Neuronal stem cell (in vitro differentiated cells): ENCODE data around the gene ARHGAP26.

Experiments used
- DNase-seq: peaks from one replicate; pipeline ENCODE4 v3.0.0-alpha.2; 2013; ENCODE audit warnings: low spot score
- H2AFZ ChIP-seq: one replicate; pipeline ENCODE4 v1.6.1; 2013; ENCODE audit warnings: mild to moderate bottlenecking, low read length, inconsistent platforms
- H2AK5ac ChIP-seq: 2 replicates; pipeline ENCODE4 v1.6.1; 2013; ENCODE audit warnings: low read depth, mild to moderate bottlenecking, inconsistent platforms, low read length, moderate library complexity, mixed read lengths
- H2BK120ac ChIP-seq: 2 replicates; pipeline ENCODE4 v1.6.1; 2013; ENCODE audit warnings: low read depth, mild to moderate bottlenecking, inconsistent platforms, low read length, moderate library complexity, mixed read lengths
- H2BK12ac ChIP-seq: one replicate; pipeline ENCODE4 v1.6.1; 2013; ENCODE audit warnings: low read length, inconsistent platforms
- H2BK15ac ChIP-seq: 2 replicates; pipeline ENCODE4 v1.6.1; 2013; ENCODE audit warnings: mild to moderate bottlenecking, low read length, inconsistent platforms, mixed read lengths
- H2BK5ac ChIP-seq: one replicate; pipeline ENCODE4 v1.6.1; 2013; ENCODE audit warnings: inconsistent platforms, mild to moderate bottlenecking, low read length, moderate library complexity
- H3K14ac ChIP-seq: one replicate; pipeline ENCODE4 v1.6.1; 2013; ENCODE audit warnings: low read length, inconsistent platforms
- H3K18ac ChIP-seq: 2 replicates; pipeline ENCODE4 v1.6.1; 2013; ENCODE audit warnings: low read length, inconsistent platforms
- H3K23ac ChIP-seq: 2 replicates; pipeline ENCODE4 v1.6.1; 2013; ENCODE audit warnings: low read depth, mild to moderate bottlenecking, mixed read lengths, low read length, inconsistent platforms; ENCODE audit not compliant: poor library complexity
- H3K27ac ChIP-seq: replicated peaks from 3 replicates; pipeline ENCODE4 v1.5.1; 2013; ENCODE audit warnings: low read length, inconsistent platforms
- H3K27me3 ChIP-seq, 3 experiments: 2 replicates each; pipeline ENCODE4 v1.6.1; 2013; ENCODE audit warnings: low read length in 3 of 3, mild to moderate bottlenecking in 2 of 3, inconsistent platforms in 1 of 3, low read depth in 1 of 3, mixed read lengths in 1 of 3, moderate library complexity in 1 of 3; ENCODE audit not compliant: control insufficient read depth in 3 of 3, insufficient read depth in 3 of 3
- H3K36me3 ChIP-seq, 2 donors: replicated peaks in 1 of 2; 2 replicates each; pipeline ENCODE4 v1.6.1; 2013; ENCODE audit warnings: low read length in 2 of 2; ENCODE audit not compliant: control insufficient read depth in 2 of 2, insufficient read depth in 2 of 2
- H3K4ac ChIP-seq: 2 replicates; pipeline ENCODE4 v1.6.1; 2013; ENCODE audit warnings: inconsistent platforms, mild to moderate bottlenecking, low read length, moderate library complexity
- H3K4me1 ChIP-seq, 2 donors: 1 replicate in 1 of 2; 2 replicates in 1 of 2; pipeline ENCODE4 v1.6.1; 2013; ENCODE audit warnings: low read length in 2 of 2, low read depth in 1 of 2; ENCODE audit not compliant: control insufficient read depth in 2 of 2, insufficient read depth in 1 of 2
- H3K4me2 ChIP-seq: one replicate; pipeline ENCODE4 v1.6.1; 2013; ENCODE audit warnings: mild to moderate bottlenecking, low read length, inconsistent platforms; ENCODE audit not compliant: insufficient read depth, poor library complexity, severe bottlenecking
- H3K4me3 ChIP-seq, 2 donors: 2 replicates each; pipeline ENCODE4 v1.5.1; 2013; ENCODE audit warnings: low read length in 2 of 2, mild to moderate bottlenecking in 2 of 2, inconsistent platforms in 1 of 2, moderate library complexity in 1 of 2
- H3K79me1 ChIP-seq: one replicate; pipeline ENCODE4 v1.6.1; 2013; ENCODE audit warnings: low read depth, mild to moderate bottlenecking, inconsistent platforms, low read length, moderate library complexity
- H3K9ac ChIP-seq: one replicate; pipeline ENCODE4 v1.6.1; 2013; ENCODE audit warnings: mild to moderate bottlenecking, low read depth, low read length, inconsistent platforms; ENCODE audit not compliant: poor library complexity
- H3K9me3 ChIP-seq, 2 donors: replicated peaks in 1 of 2; 2 replicates each; pipeline versions ENCODE3 to v1.6.1; 2013; ENCODE audit warnings: low read length in 2 of 2, mild to moderate bottlenecking in 2 of 2, inconsistent platforms in 1 of 2, low read depth in 1 of 2, mixed read lengths in 1 of 2, moderate library complexity in 1 of 2; ENCODE audit not compliant: control insufficient read depth in 2 of 2, insufficient read depth in 1 of 2
- H4K8ac ChIP-seq: one replicate; pipeline ENCODE4 v1.6.1; 2013; ENCODE audit warnings: low read depth, mild to moderate bottlenecking, inconsistent platforms, low read length, moderate library complexity
- H4K91ac ChIP-seq: one replicate; pipeline ENCODE4 v1.6.1; 2013; ENCODE audit warnings: low read length, low read depth, mild to moderate bottlenecking, inconsistent platforms; ENCODE audit not compliant: poor library complexity
- WGBS, 2 donors: extraction: QIAGEN DNeasy Blood & Tissue Kit; methylation state at CpG; one replicate each; pipeline ENCODE4 v1.1.7; 2013; ENCODE audit warnings: missing lambda C conversion rate in 2 of 2, mixed read lengths in 1 of 2; ENCODE audit not compliant: insufficient read length in 2 of 2, insufficient replicate concordance in 1 of 2; ENCODE audit errors: extremely low coverage in 2 of 2; 5-methylcytosine and 5-hydroxymethylcytosine counted together

Gene ARHGAP26

DNA sequence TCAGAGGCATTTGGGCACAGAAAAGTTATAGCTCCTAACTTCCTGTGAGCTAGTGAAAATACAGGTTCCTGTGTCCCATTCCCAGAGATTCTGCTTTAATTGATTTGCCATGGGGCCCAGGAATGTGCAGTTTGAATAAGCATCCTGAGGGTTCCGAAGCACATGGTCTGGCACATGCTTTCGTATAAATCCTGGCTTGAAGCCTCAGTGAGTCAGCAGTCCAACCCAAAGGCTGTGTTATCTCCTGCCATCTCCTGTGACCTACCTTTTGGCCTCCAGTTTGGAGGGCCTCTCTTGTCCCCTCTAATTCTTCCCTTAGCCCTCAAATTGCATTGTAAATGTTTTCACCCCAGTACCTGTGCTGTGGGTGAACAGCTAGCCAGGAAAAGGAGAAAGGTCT lies 449.5 kb downstream of the ARHGAP26 start:
- Histone ChIP-seq H2AFZ (no peak overlapping the region), H2BK15ac (no peak overlapping the region), H3K9ac (no peak overlapping the region), H3K27ac (no peak overlapping the region), H3K14ac (no peak overlapping the region), H3K23ac (no peak overlapping the region), H3K4me1 (peaks cover 17 to 41% of the 10 kb centered on the region in 2 donors), H2BK120ac (no peak overlapping the region), H3K18ac (no peak overlapping the region), H2AK5ac (no peak overlapping the region), H3K79me1 (no peaks in the 10 kb centered on the region), H4K91ac (no peak overlapping the region), H4K8ac (no peak overlapping the region), H3K9me3 (no peaks in the 10 kb centered on the region), H2BK12ac (no peak overlapping the region), H3K4ac (no peak overlapping the region), H3K36me3 (peaks cover 0 to 3% of the 10 kb centered on the region in 2 donors), H3K27me3 (no peaks in the 10 kb centered on the region), H2BK5ac (no peak overlapping the region), H3K4me3 (no peak overlapping the region), H3K4me2 (no peak overlapping the region)
- no peak for DNase-seq
- no CpG with 5 or more reads among the region's 2 CpGs for WGBS, 2 donors

DNA sequence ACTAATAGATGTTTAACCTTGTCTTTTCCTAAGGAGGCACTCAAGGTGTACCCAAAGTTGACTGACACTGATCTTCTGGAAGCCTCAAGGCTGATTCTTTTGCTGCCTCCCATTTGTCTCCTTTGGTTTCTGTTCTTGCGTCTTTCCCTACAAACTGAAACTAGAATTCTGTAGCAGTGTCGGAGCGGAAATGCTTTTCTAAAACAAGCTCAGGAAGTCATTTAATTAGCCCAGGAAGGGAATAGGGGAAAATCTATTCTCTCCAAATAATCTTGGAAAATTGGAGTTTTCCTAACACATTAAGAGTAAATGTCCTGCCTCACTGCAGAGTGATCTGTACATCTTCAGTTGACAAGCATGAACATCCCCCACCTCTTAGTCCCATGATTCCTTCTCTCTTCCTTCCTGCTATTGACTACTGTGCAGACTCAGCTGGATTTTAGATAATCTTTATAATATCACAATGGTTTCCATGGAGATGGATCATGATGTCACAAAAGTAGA lies 450.6 kb downstream of the ARHGAP26 start:
- Histone ChIP-seq H4K91ac (no peak overlapping the region), H3K18ac (no peak overlapping the region), H3K4me2 (no peak overlapping the region), H3K9me3 (no peaks in the 10 kb centered on the region), H3K27me3 (no peaks in the 10 kb centered on the region), H3K9ac (no peak overlapping the region), H3K23ac (no peak overlapping the region), H2BK120ac (no peak overlapping the region), H3K36me3 (peaks cover 0 to 3% of the 10 kb centered on the region in 2 donors), H3K4ac (no peak overlapping the region), H3K14ac (no peak overlapping the region), H2BK5ac (no peak overlapping the region), H3K27ac (no peak overlapping the region), H2AK5ac (no peak overlapping the region), H3K4me3 (no peak overlapping the region), H3K4me1 (peaks cover 14 to 37% of the 10 kb centered on the region in 2 donors), H2AFZ (no peak overlapping the region), H2BK15ac (no peak overlapping the region), H4K8ac (no peak overlapping the region), H3K79me1 (no peaks in the 10 kb centered on the region), H2BK12ac (no peak overlapping the region)
- DNase-seq = no peak
- no CpG with 5 or more reads among the region's 3 CpGs for WGBS, 2 donors

- 100% methylated on average over 1 of the region's 16 CpGs; no CpG with 5 or more reads in 1 of the 2 donors for WGBS, 2 donors
- no peak overlapping the region for H3K27ac ChIP-seq
- no peaks in the 10 kb centered on the region for H3K36me3 ChIP-seq
- no peak overlapping the region for H3K4me3 ChIP-seq
- H4K91ac ChIP-seq = no peak overlapping the region
- H3K18ac ChIP-seq = no peak overlapping the region
- H2BK15ac ChIP-seq = no peak overlapping the region
- no peaks in the 10 kb centered on the region for H3K27me3 ChIP-seq
- peaks cover 6 to 22% of the 10 kb centered on the region in 2 donors for H3K4me1 ChIP-seq
- no peak overlapping the region for H2BK120ac ChIP-seq
- no peak overlapping the region for H2AK5ac ChIP-seq
- H3K4me2 ChIP-seq = no peak overlapping the region
- no peak overlapping the region for H3K9ac ChIP-seq
- H3K14ac ChIP-seq = no peak overlapping the region
- no peak overlapping the region for H3K23ac ChIP-seq
- no peaks in the 10 kb centered on the region for H3K79me1 ChIP-seq
- H4K8ac ChIP-seq = no peak overlapping the region
- H2AFZ ChIP-seq = peak overlapping the region; percentile 33
- no peak overlapping the region for H2BK12ac ChIP-seq
- no peaks in the 10 kb centered on the region for H3K9me3 ChIP-seq
- DNase-seq = no peak
- no peak overlapping the region for H3K4ac ChIP-seq
- no peak overlapping the region for H2BK5ac ChIP-seq
Observed at GRCh38 chr5:143222287-143223231, 452.4 kb downstream of the ARHGAP26 start.

- Histone ChIP-seq H2BK12ac (no peak overlapping the region), H3K4me1 (peaks cover 10 to 16% of the 10 kb centered on the region in 2 donors), H4K91ac (no peak overlapping the region), H2BK120ac (no peak overlapping the region), H3K4me2 (no peak overlapping the region), H3K27me3 (no peaks in the 10 kb centered on the region), H4K8ac (no peak overlapping the region), H3K14ac (no peak overlapping the region), H3K4ac (no peak overlapping the region), H3K18ac (no peak overlapping the region), H3K4me3 (no peak overlapping the region), H2AK5ac (no peak overlapping the region), H3K27ac (no peak overlapping the region), H3K23ac (no peak overlapping the region), H3K36me3 (no peaks in the 10 kb centered on the region), H3K79me1 (no peaks in the 10 kb centered on the region), H2AFZ (no peak overlapping the region), H2BK5ac (no peak overlapping the region), H3K9me3 (no peaks in the 10 kb centered on the region), H2BK15ac (no peak overlapping the region), H3K9ac (no peak overlapping the region)
- WGBS, 2 donors = no CpG with 5 or more reads among the region's 5 CpGs
- DNase-seq = no peak
Observed at GRCh38 chr5:143224672-143225071, 454.5 kb downstream of the ARHGAP26 start.
